Upper lobe of left lung (tissue), 4 donors: ENCODE measurements around the gene DNMT3A.

Experiments used
- EP300 ChIP-seq, 4 donors: sonication (generic); formaldehyde crosslinking; IDR thresholded peaks; one replicate each; pipeline ENCODE4 v1.5.1; 2017; ENCODE audit warnings: antibody characterized with exemption in 4 of 4, control low read depth in 2 of 4
- POLR2A ChIP-seq, 4 donors: fragments of 450-650 bp; IDR thresholded peaks; one replicate each; pipeline ENCODE4 v1.5.1; 2016 to 2017; ENCODE audit warnings: antibody characterized with exemption in 4 of 4, mild to moderate bottlenecking in 2 of 4
- POLR2AphosphoS5 ChIP-seq, 2 donors: sonication (generic); formaldehyde crosslinking; IDR thresholded peaks; one replicate each; pipeline ENCODE4 v1.5.1; 2017; ENCODE audit warnings: antibody characterized with exemption in 2 of 2
- TF ChIP-seq, protein P1 (sequence below), 6 experiments: fragments of 450-650 bp in 4 of 6; fragments of 200-600 bp in 2 of 6; sonication (generic) in 2 of 6; IDR thresholded peaks; one replicate each; pipeline ENCODE4 v1.5.1; 2016 to 2019; ENCODE audit warnings: antibody characterized with exemption in 6 of 6

DNA sequence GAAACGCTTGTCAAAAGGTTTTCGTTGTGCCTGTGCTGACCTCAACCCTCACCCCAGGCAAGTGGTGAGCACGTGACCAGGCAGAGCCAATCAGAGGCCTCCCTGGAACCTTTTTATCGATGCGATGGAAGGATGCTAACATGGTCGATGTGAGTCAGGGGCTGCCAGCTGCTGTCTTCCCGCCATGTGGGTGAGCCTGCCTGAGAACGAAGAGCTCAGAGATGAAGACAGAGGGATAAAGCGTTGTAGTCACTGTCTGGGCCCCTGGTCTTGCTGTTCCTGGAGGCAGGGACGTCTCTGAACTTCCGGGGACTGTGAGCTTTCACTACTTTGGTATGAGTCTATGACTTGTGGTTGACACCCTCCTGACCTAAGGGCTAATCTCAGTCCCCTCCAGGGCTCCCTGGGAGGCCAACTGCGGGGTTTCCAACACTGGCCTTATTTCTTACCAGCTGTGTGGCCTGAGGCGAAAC is 18.6 kb downstream of the DNMT3A start:
- TF ChIP-seq, protein P1, sequence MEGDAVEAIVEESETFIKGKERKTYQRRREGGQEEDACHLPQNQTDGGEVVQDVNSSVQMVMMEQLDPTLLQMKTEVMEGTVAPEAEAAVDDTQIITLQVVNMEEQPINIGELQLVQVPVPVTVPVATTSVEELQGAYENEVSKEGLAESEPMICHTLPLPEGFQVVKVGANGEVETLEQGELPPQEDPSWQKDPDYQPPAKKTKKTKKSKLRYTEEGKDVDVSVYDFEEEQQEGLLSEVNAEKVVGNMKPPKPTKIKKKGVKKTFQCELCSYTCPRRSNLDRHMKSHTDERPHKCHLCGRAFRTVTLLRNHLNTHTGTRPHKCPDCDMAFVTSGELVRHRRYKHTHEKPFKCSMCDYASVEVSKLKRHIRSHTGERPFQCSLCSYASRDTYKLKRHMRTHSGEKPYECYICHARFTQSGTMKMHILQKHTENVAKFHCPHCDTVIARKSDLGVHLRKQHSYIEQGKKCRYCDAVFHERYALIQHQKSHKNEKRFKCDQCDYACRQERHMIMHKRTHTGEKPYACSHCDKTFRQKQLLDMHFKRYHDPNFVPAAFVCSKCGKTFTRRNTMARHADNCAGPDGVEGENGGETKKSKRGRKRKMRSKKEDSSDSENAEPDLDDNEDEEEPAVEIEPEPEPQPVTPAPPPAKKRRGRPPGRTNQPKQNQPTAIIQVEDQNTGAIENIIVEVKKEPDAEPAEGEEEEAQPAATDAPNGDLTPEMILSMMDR (IDR thresholded peaks at IDR 0.05): no peak
- TF ChIP-seq POLR2A (IDR thresholded peaks at IDR 0.05) (no peak), POLR2AphosphoS5 (IDR thresholded peaks at IDR 0.05) (no peak), EP300 (IDR thresholded peaks at IDR 0.05) (no peak)
